ENCODE results near the gene CHD1L.
"Not testable (repeated sequence)": the region's sequence is repeated elsewhere in the genome, so short reads cannot be mapped to it uniquely, and the experiment has no call there.

Gene CHD1L

DNA sequence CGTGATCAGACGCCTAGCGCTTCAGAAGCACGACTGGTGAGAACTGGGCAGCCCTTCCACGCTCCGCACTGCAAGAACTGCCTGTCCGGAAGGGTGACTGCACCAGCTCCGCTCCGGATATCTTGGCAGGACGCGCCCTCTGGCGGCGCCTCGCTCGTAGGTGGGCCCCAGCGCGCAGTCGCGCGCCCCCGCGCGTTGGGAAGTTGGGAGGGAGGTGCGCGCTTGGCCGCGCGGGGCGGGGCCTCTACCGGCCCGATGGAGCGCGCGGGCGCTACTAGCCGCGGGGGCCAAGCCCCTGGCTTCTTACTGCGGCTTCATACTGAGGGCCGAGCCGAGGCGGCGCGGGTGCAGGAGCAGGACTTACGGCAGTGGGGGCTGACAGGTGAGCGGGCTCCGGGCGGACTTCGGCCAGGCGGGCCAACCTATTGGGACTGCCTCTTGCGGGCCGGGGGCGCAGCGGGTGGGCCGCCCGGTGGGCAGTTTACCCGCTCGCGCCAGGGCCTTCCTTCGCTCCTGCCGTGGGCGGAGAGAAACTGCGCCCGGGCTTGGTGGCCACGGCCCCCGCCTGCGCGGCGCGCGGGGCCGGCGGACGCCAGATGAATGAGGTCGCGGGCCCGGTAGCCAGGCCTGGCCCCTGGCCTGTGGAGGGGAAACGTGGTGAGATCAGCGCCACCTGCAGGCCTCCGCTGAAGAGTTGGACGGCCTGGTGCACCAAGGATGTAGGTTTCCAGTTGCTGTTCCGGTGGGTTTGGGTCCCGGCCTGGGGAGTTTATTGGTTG is at the start of gene CHD1L:
Gene CHD1L (plus strand): TSS at position 236 of the 779 bp plus-strand sequence. CDS start 20 bp downstream, at position 256.
- TF ChIP-seq, protein P1, sequence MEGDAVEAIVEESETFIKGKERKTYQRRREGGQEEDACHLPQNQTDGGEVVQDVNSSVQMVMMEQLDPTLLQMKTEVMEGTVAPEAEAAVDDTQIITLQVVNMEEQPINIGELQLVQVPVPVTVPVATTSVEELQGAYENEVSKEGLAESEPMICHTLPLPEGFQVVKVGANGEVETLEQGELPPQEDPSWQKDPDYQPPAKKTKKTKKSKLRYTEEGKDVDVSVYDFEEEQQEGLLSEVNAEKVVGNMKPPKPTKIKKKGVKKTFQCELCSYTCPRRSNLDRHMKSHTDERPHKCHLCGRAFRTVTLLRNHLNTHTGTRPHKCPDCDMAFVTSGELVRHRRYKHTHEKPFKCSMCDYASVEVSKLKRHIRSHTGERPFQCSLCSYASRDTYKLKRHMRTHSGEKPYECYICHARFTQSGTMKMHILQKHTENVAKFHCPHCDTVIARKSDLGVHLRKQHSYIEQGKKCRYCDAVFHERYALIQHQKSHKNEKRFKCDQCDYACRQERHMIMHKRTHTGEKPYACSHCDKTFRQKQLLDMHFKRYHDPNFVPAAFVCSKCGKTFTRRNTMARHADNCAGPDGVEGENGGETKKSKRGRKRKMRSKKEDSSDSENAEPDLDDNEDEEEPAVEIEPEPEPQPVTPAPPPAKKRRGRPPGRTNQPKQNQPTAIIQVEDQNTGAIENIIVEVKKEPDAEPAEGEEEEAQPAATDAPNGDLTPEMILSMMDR (IDR thresholded peaks at IDR 0.05): peak; percentile 83
- peak within 1 kb of the TSS; percentile 82 for H3K27ac ChIP-seq
- peak within 1 kb of the TSS; percentile 67 for H3K9ac ChIP-seq
- peak within 1 kb of the TSS; percentile 58 for H3K4me3 ChIP-seq (ENCODE audit: low read depth, low read length)
- H3K36me3 ChIP-seq (ENCODE audit: control insufficient read depth, insufficient read depth, low read length): no peaks in the 10 kb centered on the region
- H3K27me3 ChIP-seq (ENCODE audit: control insufficient read depth, insufficient read depth, low read length): no peaks in the 10 kb centered on the region
- H3K4me2 ChIP-seq (ENCODE audit: low read length): peak within 1 kb of the TSS; percentile 75
- H3K79me2 ChIP-seq: peaks cover 8% of the 10 kb centered on the region
- peaks cover 4% of the 10 kb centered on the region for H3K4me1 ChIP-seq
- peak within 1 kb of the TSS; percentile 93 for H2AFZ ChIP-seq
- H3K9me3 ChIP-seq (ENCODE audit: control insufficient read depth, low read length): no peaks in the 10 kb centered on the region

DNA sequence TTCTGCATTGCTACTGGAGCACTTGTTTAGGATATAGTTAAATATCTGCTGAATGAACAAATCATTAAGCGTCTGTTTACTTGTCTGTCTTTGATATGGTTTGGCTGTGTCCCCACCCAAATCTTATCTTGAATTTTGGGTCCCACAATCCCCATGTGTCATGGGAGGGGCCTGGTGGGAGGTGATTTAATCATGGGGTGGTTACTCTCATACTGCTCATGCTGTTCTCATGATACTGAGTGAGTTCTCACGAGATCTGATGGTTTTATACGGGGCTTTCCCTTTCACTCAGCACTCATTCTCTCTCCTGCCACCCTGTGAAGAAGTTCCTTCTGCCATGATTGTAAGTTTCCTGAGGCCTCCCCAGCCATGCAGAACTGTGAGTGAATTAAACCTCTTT is 45.2 kb upstream of the CHD1L start:
- H3K4me2 ChIP-seq (ENCODE audit: low read length); H3K79me2 ChIP-seq; H3K27me3 ChIP-seq (ENCODE audit: control insufficient read depth, insufficient read depth, low read length); H3K36me3 ChIP-seq (ENCODE audit: control insufficient read depth, insufficient read depth, low read length); H2AFZ ChIP-seq; H3K4me3 ChIP-seq (ENCODE audit: low read depth, low read length); H3K9me3 ChIP-seq (ENCODE audit: control insufficient read depth, low read length); H3K9ac ChIP-seq: not testable (repeated sequence)
- peak overlapping the region; percentile 84 for H3K27ac ChIP-seq
- H3K4me1 ChIP-seq: peaks cover 21% of the 10 kb centered on the region

DNA sequence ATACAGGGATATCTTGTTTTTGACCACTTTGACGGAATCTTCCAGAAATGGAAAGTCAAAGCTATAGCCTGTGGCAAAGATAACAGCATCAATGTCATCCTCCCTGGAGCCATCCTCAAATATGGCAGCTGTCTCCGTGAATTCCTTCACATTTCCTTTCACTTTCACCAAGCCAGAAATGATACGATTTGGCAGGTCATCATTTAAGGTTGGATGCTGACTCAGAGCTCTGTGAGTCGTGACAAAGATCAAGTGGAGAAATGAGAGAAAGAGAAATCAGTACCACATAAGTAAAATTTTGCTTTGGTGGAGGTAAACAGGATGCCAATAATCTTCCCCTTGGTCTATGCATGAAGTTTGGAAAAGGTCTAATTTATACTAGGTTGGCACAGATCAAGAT is 41.2 kb upstream of the CHD1L start:
- H3K27ac ChIP-seq: peak overlapping the region; percentile 32
- no peaks in the 10 kb centered on the region for H3K27me3 ChIP-seq (ENCODE audit: control insufficient read depth, insufficient read depth, low read length)
- peak overlapping the region; percentile 21 for H3K4me2 ChIP-seq (ENCODE audit: low read length)
- no peak overlapping the region for H3K9ac ChIP-seq
- no peaks in the 10 kb centered on the region for H3K79me2 ChIP-seq
- H3K4me3 ChIP-seq (ENCODE audit: low read depth, low read length): no peak overlapping the region
- H2AFZ ChIP-seq: peak overlapping the region; percentile 25
- H3K36me3 ChIP-seq (ENCODE audit: control insufficient read depth, insufficient read depth, low read length): no peaks in the 10 kb centered on the region
- TF ChIP-seq, protein P1 (IDR thresholded peaks at IDR 0.05): no peak
- peaks cover 21% of the 10 kb centered on the region for H3K4me1 ChIP-seq
- H3K9me3 ChIP-seq (ENCODE audit: control insufficient read depth, low read length): no peaks in the 10 kb centered on the region

DNA sequence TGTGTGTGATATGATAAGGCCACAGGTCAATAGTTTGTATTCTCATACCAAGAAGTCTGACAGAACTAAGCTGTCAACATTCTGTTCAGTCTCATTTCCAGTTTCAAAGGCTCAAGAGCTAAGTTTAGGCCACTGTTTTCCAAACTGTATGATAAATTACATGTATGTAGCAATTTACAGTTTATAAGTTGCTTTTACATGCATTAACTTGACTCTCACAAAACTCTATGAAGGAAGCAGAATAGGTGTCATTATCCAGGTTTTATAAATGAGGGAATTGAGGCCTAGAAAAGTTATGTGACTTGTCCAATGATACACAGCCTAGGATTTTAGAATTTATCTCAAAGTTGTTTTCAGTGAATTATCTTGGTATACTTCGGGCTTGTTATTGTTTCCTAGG is 40.7 kb upstream of the CHD1L start:
- no peaks in the 10 kb centered on the region for H3K79me2 ChIP-seq
- H3K4me1 ChIP-seq: peaks cover 19% of the 10 kb centered on the region
- H3K9ac ChIP-seq: no peak overlapping the region
- H3K27ac ChIP-seq: peak overlapping the region; percentile 32
- no peaks in the 10 kb centered on the region for H3K9me3 ChIP-seq (ENCODE audit: control insufficient read depth, low read length)
- no peak overlapping the region for H3K4me3 ChIP-seq (ENCODE audit: low read depth, low read length)
- TF ChIP-seq, protein P1 (IDR thresholded peaks at IDR 0.05): no peak
- H3K36me3 ChIP-seq (ENCODE audit: control insufficient read depth, insufficient read depth, low read length): no peaks in the 10 kb centered on the region
- peak overlapping the region; percentile 25 for H2AFZ ChIP-seq
- H3K27me3 ChIP-seq (ENCODE audit: control insufficient read depth, insufficient read depth, low read length): no peaks in the 10 kb centered on the region
- no peak overlapping the region for H3K4me2 ChIP-seq (ENCODE audit: low read length)

DNA sequence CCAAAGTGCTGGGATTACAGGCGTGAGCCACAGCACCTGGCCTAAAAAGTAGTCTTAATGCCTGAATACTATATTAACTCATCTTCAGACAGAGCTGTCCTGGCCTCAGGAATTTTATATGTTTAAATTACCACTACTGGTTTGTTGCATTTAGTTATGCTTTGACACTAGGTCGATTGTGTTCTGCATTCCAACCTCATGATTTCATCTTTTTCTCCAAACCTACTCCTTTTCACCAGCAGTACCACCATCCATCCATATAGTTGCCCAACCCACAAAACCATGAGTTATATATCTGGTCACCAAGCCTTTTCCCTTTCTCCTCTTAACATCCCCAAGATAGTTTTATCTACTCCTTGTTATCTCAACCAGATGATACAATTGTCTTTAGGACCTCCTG is 39.9 kb upstream of the CHD1L start:
- H3K79me2 ChIP-seq: no peaks in the 10 kb centered on the region
- no peaks in the 10 kb centered on the region for H3K36me3 ChIP-seq (ENCODE audit: control insufficient read depth, insufficient read depth, low read length)
- H3K9me3 ChIP-seq (ENCODE audit: control insufficient read depth, low read length): no peaks in the 10 kb centered on the region
- H3K4me3 ChIP-seq (ENCODE audit: low read depth, low read length): no peak overlapping the region
- H3K27ac ChIP-seq: no peak overlapping the region
- peaks cover 15% of the 10 kb centered on the region for H3K4me1 ChIP-seq
- no peaks in the 10 kb centered on the region for H3K27me3 ChIP-seq (ENCODE audit: control insufficient read depth, insufficient read depth, low read length)
- H3K4me2 ChIP-seq (ENCODE audit: low read length): no peak overlapping the region
- no peak overlapping the region for H2AFZ ChIP-seq
- TF ChIP-seq, protein P1 (IDR thresholded peaks at IDR 0.05): no peak
- no peak overlapping the region for H3K9ac ChIP-seq
